ENCODE data around the gene H6PD. TPM values are rescaled to one million over a fixed set of nuclear protein-coding genes. Genes with fewer than 3 reads are reported as not detected.

Gene H6PD
- total and polyA plus RNA-seq, 2 experiments from 2014 or later: 1.2 to 4.7 TPM

DNA sequence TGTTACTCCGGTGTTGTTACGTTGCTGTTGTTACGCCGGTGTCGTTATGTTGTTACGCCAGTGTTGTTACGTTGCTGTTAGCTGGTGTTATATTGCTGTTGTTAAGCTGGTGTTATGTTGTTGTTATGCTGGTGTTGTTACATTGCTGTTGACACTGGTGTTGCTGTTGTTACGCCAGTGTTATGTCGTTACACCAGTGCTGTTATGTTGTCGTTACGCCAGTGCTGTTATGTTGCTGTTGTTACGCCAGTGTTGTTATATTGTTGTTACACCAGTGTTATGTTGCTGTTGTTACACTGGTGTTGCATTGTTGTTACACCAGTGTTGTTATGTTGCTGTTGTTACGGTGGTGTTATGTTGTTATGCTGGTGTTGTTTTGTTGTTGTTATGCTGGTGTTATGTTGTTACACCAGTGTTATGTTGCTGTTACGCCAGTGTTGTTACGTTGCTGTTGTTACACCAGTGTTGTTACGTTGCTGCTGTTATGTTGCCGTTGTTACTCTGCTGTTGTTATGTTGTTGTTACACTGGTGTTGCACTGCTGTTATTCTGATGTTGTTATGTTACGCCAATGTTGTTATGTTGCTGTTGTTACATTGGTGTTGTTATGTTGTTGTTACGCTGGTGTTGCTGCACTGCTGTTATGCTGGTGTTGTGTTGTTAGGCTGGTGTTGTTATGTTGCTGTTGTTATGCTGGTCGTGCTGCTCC, 25.6 kb downstream of the H6PD start:
- 0 out of 2 replicates have a peak overlapping the region, but pooled peaks have one; percentile 27 for H3K27ac Mint-ChIP-seq
- H3K36me3 Mint-ChIP-seq (ENCODE audit: low read depth): peaks cover 28% of the 10 kb centered on the region
- no peak for DNase-seq (ENCODE audit: low spot score)
- TF ChIP-seq, protein P1, sequence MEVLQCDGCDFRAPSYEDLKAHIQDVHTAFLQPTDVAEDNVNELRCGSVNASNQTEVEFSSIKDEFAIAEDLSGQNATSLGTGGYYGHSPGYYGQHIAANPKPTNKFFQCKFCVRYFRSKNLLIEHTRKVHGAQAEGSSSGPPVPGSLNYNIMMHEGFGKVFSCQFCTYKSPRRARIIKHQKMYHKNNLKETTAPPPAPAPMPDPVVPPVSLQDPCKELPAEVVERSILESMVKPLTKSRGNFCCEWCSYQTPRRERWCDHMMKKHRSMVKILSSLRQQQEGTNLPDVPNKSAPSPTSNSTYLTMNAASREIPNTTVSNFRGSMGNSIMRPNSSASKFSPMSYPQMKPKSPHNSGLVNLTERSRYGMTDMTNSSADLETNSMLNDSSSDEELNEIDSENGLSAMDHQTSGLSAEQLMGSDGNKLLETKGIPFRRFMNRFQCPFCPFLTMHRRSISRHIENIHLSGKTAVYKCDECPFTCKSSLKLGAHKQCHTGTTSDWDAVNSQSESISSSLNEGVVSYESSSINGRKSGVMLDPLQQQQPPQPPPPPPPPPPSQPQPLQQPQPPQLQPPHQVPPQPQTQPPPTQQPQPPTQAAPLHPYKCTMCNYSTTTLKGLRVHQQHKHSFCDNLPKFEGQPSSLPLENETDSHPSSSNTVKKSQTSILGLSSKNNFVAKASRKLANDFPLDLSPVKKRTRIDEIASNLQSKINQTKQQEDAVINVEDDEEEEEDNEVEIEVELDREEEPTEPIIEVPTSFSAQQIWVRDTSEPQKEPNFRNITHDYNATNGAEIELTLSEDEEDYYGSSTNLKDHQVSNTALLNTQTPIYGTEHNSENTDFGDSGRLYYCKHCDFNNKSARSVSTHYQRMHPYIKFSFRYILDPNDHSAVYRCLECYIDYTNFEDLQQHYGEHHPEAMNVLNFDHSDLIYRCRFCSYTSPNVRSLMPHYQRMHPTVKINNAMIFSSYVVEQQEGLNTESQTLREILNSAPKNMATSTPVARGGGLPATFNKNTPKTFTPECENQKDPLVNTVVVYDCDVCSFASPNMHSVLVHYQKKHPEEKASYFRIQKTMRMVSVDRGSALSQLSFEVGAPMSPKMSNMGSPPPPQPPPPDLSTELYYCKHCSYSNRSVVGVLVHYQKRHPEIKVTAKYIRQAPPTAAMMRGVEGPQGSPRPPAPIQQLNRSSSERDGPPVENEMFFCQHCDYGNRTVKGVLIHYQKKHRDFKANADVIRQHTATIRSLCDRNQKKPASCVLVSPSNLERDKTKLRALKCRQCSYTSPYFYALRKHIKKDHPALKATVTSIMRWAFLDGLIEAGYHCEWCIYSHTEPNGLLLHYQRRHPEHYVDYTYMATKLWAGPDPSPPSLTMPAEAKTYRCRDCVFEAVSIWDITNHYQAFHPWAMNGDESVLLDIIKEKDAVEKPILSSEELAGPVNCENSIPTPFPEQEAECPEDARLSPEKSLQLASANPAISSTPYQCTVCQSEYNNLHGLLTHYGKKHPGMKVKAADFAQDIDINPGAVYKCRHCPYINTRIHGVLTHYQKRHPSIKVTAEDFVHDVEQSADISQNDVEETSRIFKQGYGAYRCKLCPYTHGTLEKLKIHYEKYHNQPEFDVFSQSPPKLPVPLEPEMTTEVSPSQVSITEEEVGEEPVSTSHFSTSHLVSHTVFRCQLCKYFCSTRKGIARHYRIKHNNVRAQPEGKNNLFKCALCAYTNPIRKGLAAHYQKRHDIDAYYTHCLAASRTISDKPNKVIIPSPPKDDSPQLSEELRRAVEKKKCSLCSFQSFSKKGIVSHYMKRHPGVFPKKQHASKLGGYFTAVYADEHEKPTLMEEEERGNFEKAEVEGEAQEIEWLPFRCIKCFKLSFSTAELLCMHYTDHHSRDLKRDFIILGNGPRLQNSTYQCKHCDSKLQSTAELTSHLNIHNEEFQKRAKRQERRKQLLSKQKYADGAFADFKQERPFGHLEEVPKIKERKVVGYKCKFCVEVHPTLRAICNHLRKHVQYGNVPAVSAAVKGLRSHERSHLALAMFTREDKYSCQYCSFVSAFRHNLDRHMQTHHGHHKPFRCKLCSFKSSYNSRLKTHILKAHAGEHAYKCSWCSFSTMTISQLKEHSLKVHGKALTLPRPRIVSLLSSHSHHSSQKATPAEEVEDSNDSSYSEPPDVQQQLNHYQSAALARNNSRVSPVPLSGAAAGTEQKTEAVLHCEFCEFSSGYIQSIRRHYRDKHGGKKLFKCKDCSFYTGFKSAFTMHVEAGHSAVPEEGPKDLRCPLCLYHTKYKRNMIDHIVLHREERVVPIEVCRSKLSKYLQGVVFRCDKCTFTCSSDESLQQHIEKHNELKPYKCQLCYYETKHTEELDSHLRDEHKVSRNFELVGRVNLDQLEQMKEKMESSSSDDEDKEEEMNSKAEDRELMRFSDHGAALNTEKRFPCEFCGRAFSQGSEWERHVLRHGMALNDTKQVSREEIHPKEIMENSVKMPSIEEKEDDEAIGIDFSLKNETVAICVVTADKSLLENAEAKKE (CRISPR knock-in tag; IDR thresholded peaks at IDR 0.05): no peak
- no peak for TF ChIP-seq ZNF331 (CRISPR knock-in tag; IDR thresholded peaks at IDR 0.05; ENCODE audit: low read depth)
- TF ChIP-seq JUNB (IDR thresholded peaks at IDR 0.05; ENCODE audit: unreplicated experiment): no peak
- TF ChIP-seq, protein P2, sequence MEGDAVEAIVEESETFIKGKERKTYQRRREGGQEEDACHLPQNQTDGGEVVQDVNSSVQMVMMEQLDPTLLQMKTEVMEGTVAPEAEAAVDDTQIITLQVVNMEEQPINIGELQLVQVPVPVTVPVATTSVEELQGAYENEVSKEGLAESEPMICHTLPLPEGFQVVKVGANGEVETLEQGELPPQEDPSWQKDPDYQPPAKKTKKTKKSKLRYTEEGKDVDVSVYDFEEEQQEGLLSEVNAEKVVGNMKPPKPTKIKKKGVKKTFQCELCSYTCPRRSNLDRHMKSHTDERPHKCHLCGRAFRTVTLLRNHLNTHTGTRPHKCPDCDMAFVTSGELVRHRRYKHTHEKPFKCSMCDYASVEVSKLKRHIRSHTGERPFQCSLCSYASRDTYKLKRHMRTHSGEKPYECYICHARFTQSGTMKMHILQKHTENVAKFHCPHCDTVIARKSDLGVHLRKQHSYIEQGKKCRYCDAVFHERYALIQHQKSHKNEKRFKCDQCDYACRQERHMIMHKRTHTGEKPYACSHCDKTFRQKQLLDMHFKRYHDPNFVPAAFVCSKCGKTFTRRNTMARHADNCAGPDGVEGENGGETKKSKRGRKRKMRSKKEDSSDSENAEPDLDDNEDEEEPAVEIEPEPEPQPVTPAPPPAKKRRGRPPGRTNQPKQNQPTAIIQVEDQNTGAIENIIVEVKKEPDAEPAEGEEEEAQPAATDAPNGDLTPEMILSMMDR (conservative IDR thresholded peaks at IDR 0.05; ENCODE audit: low read depth in 2 of 2): no peak
- TF ChIP-seq, protein P3, sequence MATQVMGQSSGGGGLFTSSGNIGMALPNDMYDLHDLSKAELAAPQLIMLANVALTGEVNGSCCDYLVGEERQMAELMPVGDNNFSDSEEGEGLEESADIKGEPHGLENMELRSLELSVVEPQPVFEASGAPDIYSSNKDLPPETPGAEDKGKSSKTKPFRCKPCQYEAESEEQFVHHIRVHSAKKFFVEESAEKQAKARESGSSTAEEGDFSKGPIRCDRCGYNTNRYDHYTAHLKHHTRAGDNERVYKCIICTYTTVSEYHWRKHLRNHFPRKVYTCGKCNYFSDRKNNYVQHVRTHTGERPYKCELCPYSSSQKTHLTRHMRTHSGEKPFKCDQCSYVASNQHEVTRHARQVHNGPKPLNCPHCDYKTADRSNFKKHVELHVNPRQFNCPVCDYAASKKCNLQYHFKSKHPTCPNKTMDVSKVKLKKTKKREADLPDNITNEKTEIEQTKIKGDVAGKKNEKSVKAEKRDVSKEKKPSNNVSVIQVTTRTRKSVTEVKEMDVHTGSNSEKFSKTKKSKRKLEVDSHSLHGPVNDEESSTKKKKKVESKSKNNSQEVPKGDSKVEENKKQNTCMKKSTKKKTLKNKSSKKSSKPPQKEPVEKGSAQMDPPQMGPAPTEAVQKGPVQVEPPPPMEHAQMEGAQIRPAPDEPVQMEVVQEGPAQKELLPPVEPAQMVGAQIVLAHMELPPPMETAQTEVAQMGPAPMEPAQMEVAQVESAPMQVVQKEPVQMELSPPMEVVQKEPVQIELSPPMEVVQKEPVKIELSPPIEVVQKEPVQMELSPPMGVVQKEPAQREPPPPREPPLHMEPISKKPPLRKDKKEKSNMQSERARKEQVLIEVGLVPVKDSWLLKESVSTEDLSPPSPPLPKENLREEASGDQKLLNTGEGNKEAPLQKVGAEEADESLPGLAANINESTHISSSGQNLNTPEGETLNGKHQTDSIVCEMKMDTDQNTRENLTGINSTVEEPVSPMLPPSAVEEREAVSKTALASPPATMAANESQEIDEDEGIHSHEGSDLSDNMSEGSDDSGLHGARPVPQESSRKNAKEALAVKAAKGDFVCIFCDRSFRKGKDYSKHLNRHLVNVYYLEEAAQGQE (IDR thresholded peaks at IDR 0.05; ENCODE audit: unreplicated experiment): no peak
- no peak for TF ChIP-seq EZH2 (IDR thresholded peaks at IDR 0.05; ENCODE audit: low read depth, unreplicated experiment)
- TF ChIP-seq POLR2AphosphoS5 (IDR thresholded peaks at IDR 0.05; ENCODE audit: low read depth): no peak
- TF ChIP-seq STAT1 (IDR thresholded peaks at IDR 0.05; ENCODE audit: unreplicated experiment): no peak
- TF ChIP-seq ZNF114 (CRISPR knock-in tag; IDR thresholded peaks at IDR 0.05): no peak
- TF ChIP-seq, protein P4, sequence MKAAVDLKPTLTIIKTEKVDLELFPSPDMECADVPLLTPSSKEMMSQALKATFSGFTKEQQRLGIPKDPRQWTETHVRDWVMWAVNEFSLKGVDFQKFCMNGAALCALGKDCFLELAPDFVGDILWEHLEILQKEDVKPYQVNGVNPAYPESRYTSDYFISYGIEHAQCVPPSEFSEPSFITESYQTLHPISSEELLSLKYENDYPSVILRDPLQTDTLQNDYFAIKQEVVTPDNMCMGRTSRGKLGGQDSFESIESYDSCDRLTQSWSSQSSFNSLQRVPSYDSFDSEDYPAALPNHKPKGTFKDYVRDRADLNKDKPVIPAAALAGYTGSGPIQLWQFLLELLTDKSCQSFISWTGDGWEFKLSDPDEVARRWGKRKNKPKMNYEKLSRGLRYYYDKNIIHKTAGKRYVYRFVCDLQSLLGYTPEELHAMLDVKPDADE (IDR thresholded peaks at IDR 0.05): no peak
- TF ChIP-seq EZH2phosphoT487 (IDR thresholded peaks at IDR 0.05; ENCODE audit: unreplicated experiment): no peak
- no peak for TF ChIP-seq CREB1 (CRISPR knock-in tag; IDR thresholded peaks at IDR 0.05; ENCODE audit: low read depth)
- no peak for TF ChIP-seq NANOG (IDR thresholded peaks at IDR 0.05; ENCODE audit: borderline replicate concordance)
- H3K79me2 ChIP-seq (replicated peaks; ENCODE audit: insufficient read depth): no peaks in the 10 kb centered on the region
- H3K4me3 ChIP-seq: no peak overlapping the region
- peaks cover 11% of the 10 kb centered on the region for H3K27me3 Mint-ChIP-seq (ENCODE audit: insufficient read depth, low read depth, poor library complexity)
- no peaks in the 10 kb centered on the region for H3K4me1 Mint-ChIP-seq
- H3K27me3 ChIP-seq (ENCODE audit: insufficient read depth): no peaks in the 10 kb centered on the region
- H3K4me1 ChIP-seq (ENCODE audit: insufficient read depth): no peaks in the 10 kb centered on the region
- no peak overlapping the region for H3K4me3 Mint-ChIP-seq
- H4K20me1 ChIP-seq (replicated peaks; ENCODE audit: insufficient read depth): no peaks in the 10 kb centered on the region
- H3K36me3 ChIP-seq (ENCODE audit: insufficient read depth): no peaks in the 10 kb centered on the region
- no peak overlapping the region for H2AFZ ChIP-seq
- H3K9me3 Mint-ChIP-seq: peaks cover 33% of the 10 kb centered on the region
- no peak for ATAC-seq
- peaks cover 15% of the 10 kb centered on the region; the same call in 1 of the 2 replicates for H3F3A ChIP-seq (replicated peaks; ENCODE audit: low read depth)
- no peak overlapping the region; the same call in 1 of the 2 replicates for H3K27ac ChIP-seq (ENCODE audit: low read depth)
- peaks cover 6% of the 10 kb centered on the region; the same call in 1 of the 2 replicates for H3K9me2 ChIP-seq (ENCODE audit: insufficient read depth)
- H3K4me2 ChIP-seq: no peak overlapping the region
